HepG2 (cell line): ENCODE measurements around the gene B4GALT1. TPM values are rescaled to one million over a fixed set of nuclear protein-coding genes. Genes with fewer than 3 reads are reported as not detected.

Source experiments
- CEBPB ChIP-seq: IDR thresholded peaks from 2 replicates; pipeline ENCODE4 v1.6.1; 2011; ENCODE audit warnings: low read depth, low read length, improper control_type of control experiment, borderline replicate concordance
- CENPX ChIP-seq: sonication (generic); formaldehyde crosslinking; IDR thresholded peaks from 2 replicates; pipeline ENCODE4 v1.9.0; 2021; ENCODE audit warnings: mild to moderate bottlenecking, missing genetic modification reagents, moderate library complexity
- FOXP4 ChIP-seq: sonication (generic); formaldehyde crosslinking; IDR thresholded peaks from 2 replicates; pipeline ENCODE4 v1.4.0; 2020; ENCODE audit warnings: missing genetic modification reagents
- HOXA5 ChIP-seq: sonication (generic); formaldehyde crosslinking; IDR thresholded peaks from 2 replicates; pipeline ENCODE4 v1.4.0; 2020; ENCODE audit warnings: missing genetic modification reagents
- HOXD1 ChIP-seq: sonication (generic); formaldehyde crosslinking; IDR thresholded peaks from 2 replicates; pipeline ENCODE4 v1.5.0; 2020; ENCODE audit warnings: missing genetic modification reagents
- IRF1 ChIP-seq: sonication (generic); formaldehyde crosslinking; IDR thresholded peaks from 2 replicates; pipeline ENCODE4 v1.4.0; 2020; ENCODE audit warnings: low read depth, mild to moderate bottlenecking, missing genetic modification reagents
- ISL2 ChIP-seq: sonication (generic); formaldehyde crosslinking; IDR thresholded peaks from 2 replicates; pipeline ENCODE4 v1.5.0; 2020; ENCODE audit warnings: missing genetic modification reagents
- KDM3A ChIP-seq: IDR thresholded peaks from 2 replicates; pipeline ENCODE4 v1.6.1; 2018; ENCODE audit warnings: low read depth, missing compliant biosample characterization
- MED13 ChIP-seq: sonication (generic); formaldehyde crosslinking; IDR thresholded peaks from 2 replicates; pipeline ENCODE4 v1.5.0; 2020; ENCODE audit warnings: missing genetic modification reagents
- MED8 ChIP-seq: sonication (generic); formaldehyde crosslinking; IDR thresholded peaks from 2 replicates; pipeline ENCODE4 v1.8.1; 2023; ENCODE audit warnings: mild to moderate bottlenecking, missing genetic modification reagents; ENCODE audit not compliant: insufficient replicate concordance
- MXD1 ChIP-seq: sonication (generic); formaldehyde crosslinking; IDR thresholded peaks from 2 replicates; pipeline ENCODE4 v1.4.0; 2020; ENCODE audit warnings: mild to moderate bottlenecking, missing genetic modification reagents
- PHB2 ChIP-seq: fragments of 450-650 bp; IDR thresholded peaks from 2 replicates; pipeline ENCODE4 v1.6.1; 2018; ENCODE audit not compliant: partially characterized antibody
- PHF20 ChIP-seq: sonication (generic); formaldehyde crosslinking; IDR thresholded peaks from 2 replicates; pipeline ENCODE4 v1.5.0; 2020; ENCODE audit warnings: mild to moderate bottlenecking, missing genetic modification reagents
- RELA ChIP-seq: sonication (generic); formaldehyde crosslinking; IDR thresholded peaks from 2 replicates; pipeline ENCODE4 v1.4.0; 2020; ENCODE audit warnings: missing genetic modification reagents
- RORA ChIP-seq: sonication (generic); formaldehyde crosslinking; IDR thresholded peaks from 2 replicates; pipeline ENCODE4 v1.5.0; 2020; ENCODE audit warnings: mild to moderate bottlenecking, missing genetic modification reagents, moderate library complexity
- ZBTB38 ChIP-seq: sonication (generic); formaldehyde crosslinking; IDR thresholded peaks from 2 replicates; pipeline ENCODE4 v1.5.1; 2020; ENCODE audit warnings: mild to moderate bottlenecking, missing genetic modification reagents
- ZBTB42 ChIP-seq: sonication (generic); formaldehyde crosslinking; IDR thresholded peaks from 2 replicates; pipeline ENCODE4 v1.5.0; 2020; ENCODE audit warnings: mild to moderate bottlenecking, missing genetic modification reagents
- ZNF362 ChIP-seq: sonication (generic); formaldehyde crosslinking; IDR thresholded peaks from 2 replicates; pipeline ENCODE4 v1.4.0; 2020; ENCODE audit warnings: missing genetic modification reagents, mild to moderate bottlenecking, borderline replicate concordance
- ZNF451 ChIP-seq: sonication (generic); formaldehyde crosslinking; IDR thresholded peaks from 2 replicates; pipeline ENCODE4 v1.5.0; 2020; ENCODE audit warnings: mild to moderate bottlenecking, missing genetic modification reagents
- ZNF672 ChIP-seq: sonication (generic); formaldehyde crosslinking; IDR thresholded peaks from 2 replicates; pipeline ENCODE4 v1.8.1; 2022; ENCODE audit warnings: missing genetic modification reagents
- ZNF724P ChIP-seq: sonication (generic); formaldehyde crosslinking; IDR thresholded peaks from 2 replicates; pipeline ENCODE4 v1.8.0; 2022; ENCODE audit warnings: missing genetic modification reagents, borderline replicate concordance
- ZSCAN22 ChIP-seq: sonication (generic); formaldehyde crosslinking; IDR thresholded peaks from 2 replicates; pipeline ENCODE4 v1.4.0; 2020; ENCODE audit warnings: mild to moderate bottlenecking, missing genetic modification reagents
- ZSCAN25 ChIP-seq: sonication (generic); formaldehyde crosslinking; IDR thresholded peaks from 2 replicates; pipeline ENCODE4 v1.8.0; 2022; ENCODE audit warnings: mild to moderate bottlenecking, missing genetic modification reagents
- ZSCAN9 ChIP-seq: IDR thresholded peaks from 2 replicates; pipeline ENCODE4 v1.6.1; 2016; ENCODE audit warnings: borderline replicate concordance
- polyA plus RNA-seq, 8 experiments: library from polyadenylated mRNA; depleted of rRNA in 3 of 8; stranded (reverse) in 7 of 8; unstranded in 1 of 8; fragments of >200 nt; fragmentation: Illumina TruSeq in 4 of 8; extraction: Trizol in 4 of 8; gene quantifications; 2 replicates each; pipeline versions ENCODE4 v1.2.1 to v1.2.3, GENCODE V29; 2011 to 2016; ENCODE audit warnings: low read depth in 4 of 8, missing spikeins in 1 of 8, mixed read lengths in 1 of 8; ENCODE audit not compliant: insufficient read depth in 1 of 8
- total RNA-seq, 5 experiments: library from RNA; depleted of rRNA; stranded (reverse); fragments of >200 nt; fragmentation: Illumina TruSeq; extraction: Trizol; gene quantifications; 2 replicates each; pipeline ENCODE4 v1.2.3, GENCODE V29; 2016; ENCODE audit warnings: low read depth in 1 of 5

Gene B4GALT1
- total and polyA plus RNA-seq, 2 of the 13 experiments (the other 11 are each of a cell fraction or from before 2014, with no cell fraction given), result 15.7 to 33.5 TPM

GRCh38 chr9:33166231-33167083 lies 679 bp downstream of the B4GALT1 start (continued):
- no peak for TF ChIP-seq CENPX (CRISPR knock-in tag)
- peak; percentile 17; the same call in 1 of the 2 replicates for TF ChIP-seq HOXD1 (CRISPR knock-in tag)
- 0 out of 2 replicates have a peak, but pooled peaks have one; percentile 29 for TF ChIP-seq MED13 (CRISPR knock-in tag)
- no peak for TF ChIP-seq IRF1
- 0 out of 2 replicates have a peak, but pooled peaks have one; percentile 40 for TF ChIP-seq ZNF672
- 0 out of 2 replicates have a peak, but pooled peaks have one; percentile 21 for TF ChIP-seq KDM3A
- 0 out of 2 replicates have a peak, but pooled peaks have one; percentile 29 for TF ChIP-seq ZSCAN25
- TF ChIP-seq ZSCAN22 (CRISPR knock-in tag), result peak; percentile 94
- TF ChIP-seq ZNF724P (CRISPR knock-in tag), result no peak
- TF ChIP-seq ZSCAN9 (CRISPR knock-in tag), result no peak
- TF ChIP-seq ZBTB42, result 0 out of 2 replicates have a peak, but pooled peaks have one; percentile 37
- no peak for TF ChIP-seq FOXP4 (CRISPR knock-in tag)
- TF ChIP-seq ZNF451 (CRISPR knock-in tag), result peak; percentile 34; the same call in 1 of the 2 replicates
- TF ChIP-seq ZBTB38 (CRISPR knock-in tag), result no peak
- TF ChIP-seq ZNF362 (CRISPR knock-in tag), result no peak
- peak; percentile 77 for TF ChIP-seq MXD1
- TF ChIP-seq PHF20 (CRISPR knock-in tag), result 0 out of 2 replicates have a peak, but pooled peaks have one; percentile 1
- no peak; the same call in 1 of the 2 replicates for TF ChIP-seq ISL2 (CRISPR knock-in tag)
- peak; percentile 25 for TF ChIP-seq MED8
- no peak for TF ChIP-seq RELA (CRISPR knock-in tag)
- TF ChIP-seq HOXA5 (CRISPR knock-in tag), result peak; percentile 26; the same call in 1 of the 2 replicates
- no peak for TF ChIP-seq CEBPB
- no peak for TF ChIP-seq PHB2
- TF ChIP-seq RORA (CRISPR knock-in tag), result 0 out of 2 replicates have a peak, but pooled peaks have one; percentile 9
